HG02870 (cell line): ENCODE data around the gene PRDM16.

ENCODE experiments used
- ATAC-seq: cut with Tn5 transposase; IDR thresholded peaks from one replicate; pipeline ENCODE4 v1.9.1; 2021; ENCODE audit warnings: mild to moderate bottlenecking, moderate library complexity; ENCODE audit not compliant: unreplicated experiment

Gene PRDM16

DNA sequence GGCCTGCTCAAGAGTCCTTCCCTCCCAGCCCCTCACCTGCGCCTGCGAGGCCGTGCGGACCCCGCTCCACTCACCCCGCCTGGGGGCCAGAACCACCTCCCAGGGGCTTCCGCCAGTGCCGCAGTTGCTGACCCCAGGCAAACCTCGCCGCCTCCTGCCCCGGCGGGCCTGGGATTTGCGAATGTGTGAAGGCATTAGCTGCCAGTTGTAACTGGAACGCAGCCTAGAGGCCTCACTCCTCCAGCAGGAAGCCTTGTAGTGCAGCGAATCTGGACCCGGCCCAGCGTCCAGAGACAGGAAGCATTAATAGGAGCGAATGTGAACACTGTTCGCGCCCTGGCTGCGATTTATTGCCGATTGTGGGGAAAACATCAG is 244.6 kb downstream of the PRDM16 start:
- ATAC-seq, result no peak

- no peak for ATAC-seq
These were observed 245.7 kb downstream of the PRDM16 start for GRCh38 chr1:3314491-3315381.

GRCh38 chr1:3315399-3316339 is 246.7 kb downstream of the PRDM16 start:
- ATAC-seq, result no peak

GRCh38 chr1:3316340-3316943 is 247.4 kb downstream of the PRDM16 start:
- no peak for ATAC-seq

DNA sequence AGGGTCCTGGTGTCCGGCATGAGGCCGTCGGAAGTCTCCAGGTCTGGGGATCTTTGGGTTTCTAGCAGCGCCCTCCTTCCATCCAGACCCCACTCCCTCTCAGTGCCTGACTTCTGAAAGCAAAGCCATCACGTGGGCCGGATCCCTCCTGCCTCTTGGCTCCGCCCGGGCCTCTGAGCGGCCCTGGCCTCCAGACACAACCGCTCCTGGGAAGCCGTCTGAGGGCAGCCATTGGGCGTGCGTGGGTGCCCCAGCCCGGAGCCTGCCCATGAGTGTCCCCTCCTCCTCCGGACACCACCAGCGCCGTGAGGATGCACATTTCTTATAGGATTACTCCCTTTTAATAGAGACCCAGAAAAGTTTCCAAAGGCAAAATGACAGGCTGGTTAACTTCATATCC is 248.5 kb downstream of the PRDM16 start:
- no peak for ATAC-seq

DNA sequence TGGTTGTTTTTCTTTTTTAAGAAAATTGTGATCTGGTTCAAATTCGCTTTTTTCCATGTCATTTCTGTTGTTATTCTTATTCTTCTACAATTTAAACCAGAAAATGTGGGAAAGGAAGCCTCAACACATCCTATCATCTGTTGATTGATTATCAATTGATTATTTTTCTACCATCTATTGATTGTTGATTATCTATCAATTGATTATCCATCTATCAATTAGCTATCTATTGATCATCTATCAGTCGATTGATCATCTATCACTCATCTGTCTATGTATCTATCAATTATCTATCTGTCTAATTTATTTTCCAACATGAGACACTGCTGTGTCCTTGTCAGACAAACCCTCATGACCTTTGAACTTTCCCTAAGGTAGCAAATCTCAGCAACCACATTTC is 249.3 kb downstream of the PRDM16 start:
- no peak for ATAC-seq

GRCh38 chr1:3319874-3320245 is 250.9 kb downstream of the PRDM16 start:
- ATAC-seq, result no peak

DNA sequence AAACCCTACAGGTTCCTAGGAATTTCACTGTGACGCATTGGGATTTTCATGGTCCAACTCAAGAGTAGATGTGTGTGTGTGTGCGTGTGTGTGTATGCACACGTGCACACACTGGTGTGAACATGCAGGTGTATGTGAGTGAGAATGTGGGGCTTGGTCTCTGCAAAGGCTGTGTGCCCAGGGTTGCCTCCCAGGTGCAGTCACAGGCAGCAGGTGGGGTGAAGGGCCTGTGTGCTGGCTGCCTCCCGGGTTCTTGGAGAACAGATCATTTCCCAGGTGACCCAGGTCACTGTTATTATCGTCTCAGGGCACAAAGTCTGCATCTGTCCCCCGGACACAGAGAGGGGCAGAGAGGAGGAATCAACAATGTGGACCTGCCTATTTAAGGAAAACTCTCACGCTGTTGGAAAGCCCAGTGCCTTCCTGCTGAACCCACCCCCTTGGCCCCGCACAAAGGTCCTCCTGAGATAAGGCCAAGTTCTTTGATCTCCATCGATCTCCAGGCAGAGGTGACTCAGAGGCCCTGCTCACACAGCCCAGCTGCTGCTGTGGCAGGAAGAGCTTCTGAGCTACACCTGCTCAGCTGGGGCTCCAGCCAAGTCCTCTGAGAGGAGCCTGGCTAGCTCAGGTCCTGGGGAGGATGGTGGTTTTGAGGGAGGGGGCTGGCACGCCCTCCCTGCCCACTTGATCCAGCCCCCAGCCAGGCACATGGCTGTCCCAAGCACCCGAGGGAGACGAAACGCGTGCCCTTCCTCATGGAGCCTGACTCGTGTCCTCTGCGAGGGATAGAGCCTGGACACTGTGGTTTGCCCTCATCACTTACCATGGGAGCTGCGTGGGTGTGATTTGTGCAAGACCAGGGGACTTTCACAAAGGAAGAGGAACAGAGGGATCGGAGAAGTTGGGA is 251.5 kb downstream of the PRDM16 start:
- ATAC-seq, result no peak

- no peak for ATAC-seq
These were observed 252.8 kb downstream of the PRDM16 start for GRCh38 chr1:3321559-3322449.

DNA sequence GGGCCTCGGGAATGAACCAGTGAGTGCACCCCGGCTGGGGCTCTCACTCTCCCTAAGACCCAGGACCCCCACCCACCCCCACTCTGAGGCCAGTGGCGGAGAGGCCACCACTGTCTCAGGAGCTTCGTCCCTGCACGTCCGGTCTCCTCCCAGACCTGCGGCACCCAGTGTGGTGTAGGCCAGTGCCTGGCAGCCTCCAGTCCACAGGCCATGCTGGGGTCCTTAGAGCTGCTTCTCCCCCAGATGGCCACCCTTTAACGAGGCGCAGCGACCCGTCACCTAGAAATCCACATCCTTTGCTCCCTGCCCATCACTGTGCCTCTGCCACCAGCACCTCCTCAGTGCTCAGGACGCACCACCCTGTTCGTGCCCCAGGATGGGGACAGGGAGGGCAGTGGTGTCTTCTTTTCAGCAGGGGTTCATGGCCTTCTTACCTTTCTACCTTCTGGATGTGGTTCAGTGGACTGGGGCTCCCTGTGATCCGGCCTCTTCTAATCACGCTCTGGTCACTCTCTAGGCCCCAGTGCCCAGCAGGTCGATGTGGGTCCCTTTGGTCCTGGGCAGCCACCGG is 253.5 kb downstream of the PRDM16 start:
- ATAC-seq, result no peak

DNA sequence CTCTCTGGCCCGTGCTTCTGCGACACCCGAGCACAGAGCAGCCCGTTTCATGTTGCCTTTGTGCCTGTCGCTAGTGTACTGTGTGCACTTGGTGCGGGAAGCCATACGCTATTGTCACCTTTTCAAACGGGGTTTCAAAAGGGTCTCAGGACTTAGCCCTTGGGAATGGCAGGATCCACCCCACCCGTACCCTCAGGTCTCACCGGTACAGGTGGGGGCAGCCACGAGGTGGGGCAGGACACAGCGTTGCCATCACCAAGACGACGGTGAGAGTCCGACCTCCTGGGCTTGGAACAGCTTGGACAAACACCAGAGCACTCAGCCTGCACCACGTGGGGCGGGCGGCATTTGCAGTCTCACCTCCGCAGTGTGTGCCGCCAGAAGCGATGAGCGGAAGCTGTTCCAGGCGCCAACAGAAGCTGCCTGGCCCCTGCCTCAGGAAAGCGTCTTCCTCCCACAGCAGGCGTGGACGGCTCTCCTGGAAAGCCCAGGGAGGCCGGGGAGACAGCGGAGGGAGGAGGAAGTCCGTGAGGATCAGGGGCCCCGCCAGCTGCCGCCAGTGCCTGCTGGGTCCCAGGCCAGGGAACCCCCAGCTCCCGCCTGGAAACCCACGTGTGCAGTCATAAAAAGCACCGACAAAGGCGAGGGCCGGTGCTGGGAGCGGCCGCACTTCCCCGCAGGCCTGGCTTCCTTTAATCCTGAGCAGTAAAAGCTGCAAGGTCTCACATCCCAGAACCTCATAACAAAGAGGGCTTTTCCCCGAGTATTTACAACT is 254.2 kb downstream of the PRDM16 start:
- ATAC-seq, result no peak

- ATAC-seq, result no peak
These were observed 255.0 kb downstream of the PRDM16 start for GRCh38 chr1:3323796-3324703.

- no peak for ATAC-seq
These were observed 255.9 kb downstream of the PRDM16 start for GRCh38 chr1:3324704-3325535.

DNA sequence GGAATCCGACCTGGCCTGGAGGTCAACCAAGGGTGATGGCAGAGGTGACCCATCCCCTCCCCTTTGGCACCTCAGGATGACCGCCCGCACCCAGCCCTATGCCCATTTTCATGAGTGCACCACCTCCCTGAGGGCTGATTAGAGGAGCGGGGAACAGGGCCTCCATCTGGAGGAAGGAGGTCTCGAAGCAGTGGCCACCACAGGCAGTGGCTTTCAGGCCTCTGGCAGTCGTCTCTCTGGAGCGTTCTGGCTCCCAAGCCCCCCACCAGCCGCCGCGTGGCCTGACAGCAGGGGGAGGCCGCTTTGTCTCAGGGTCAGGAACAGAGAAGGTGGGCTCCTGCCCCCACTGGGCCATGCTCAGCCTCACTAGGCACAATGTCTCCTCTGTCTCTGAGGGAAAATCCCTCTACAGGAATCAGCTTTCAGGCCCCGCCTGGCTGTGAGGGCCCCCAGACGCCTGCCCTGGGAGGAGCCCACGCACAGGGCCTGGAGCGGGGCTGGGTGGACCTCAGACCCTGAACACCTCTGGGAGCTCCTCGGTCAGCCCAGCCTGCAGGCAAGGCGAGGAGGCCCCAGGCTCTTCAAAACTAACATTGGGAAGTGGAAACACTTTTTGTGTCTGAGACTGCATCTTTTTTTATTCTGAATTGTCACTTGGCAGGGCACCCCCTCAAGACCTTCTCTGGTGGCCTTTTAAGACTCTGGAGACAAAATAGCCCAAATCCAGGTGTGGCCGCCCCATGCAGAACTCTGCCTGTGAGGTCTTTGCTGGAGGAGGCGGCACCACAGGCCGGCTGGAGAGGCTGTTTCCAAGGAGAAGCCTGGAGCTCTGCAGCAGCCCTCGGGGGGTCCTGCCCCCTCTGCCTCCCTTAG is 257.7 kb downstream of the PRDM16 start:
- ATAC-seq, result no peak

- no peak for ATAC-seq
These were observed 258.3 kb downstream of the PRDM16 start for GRCh38 chr1:3327389-3327702.
